GM12875 (cell line): Measurements from ENCODE around the gene SAMD4A.

Experiments
- H3K4me3 ChIP-seq: one replicate; pipeline ENCODE4 v1.5.1; 2011; ENCODE audit warnings: low read depth, low read length, control low read depth
- TF ChIP-seq, protein P1 (sequence below): IDR thresholded peaks from 2 replicates; pipeline ENCODE4 v1.5.1; 2011; ENCODE audit warnings: low read depth, mild to moderate bottlenecking, control low read depth, inconsistent platforms, low read length, moderate library complexity, borderline replicate concordance; ENCODE audit not compliant: insufficient read depth

The SAMD4A gene

DNA sequence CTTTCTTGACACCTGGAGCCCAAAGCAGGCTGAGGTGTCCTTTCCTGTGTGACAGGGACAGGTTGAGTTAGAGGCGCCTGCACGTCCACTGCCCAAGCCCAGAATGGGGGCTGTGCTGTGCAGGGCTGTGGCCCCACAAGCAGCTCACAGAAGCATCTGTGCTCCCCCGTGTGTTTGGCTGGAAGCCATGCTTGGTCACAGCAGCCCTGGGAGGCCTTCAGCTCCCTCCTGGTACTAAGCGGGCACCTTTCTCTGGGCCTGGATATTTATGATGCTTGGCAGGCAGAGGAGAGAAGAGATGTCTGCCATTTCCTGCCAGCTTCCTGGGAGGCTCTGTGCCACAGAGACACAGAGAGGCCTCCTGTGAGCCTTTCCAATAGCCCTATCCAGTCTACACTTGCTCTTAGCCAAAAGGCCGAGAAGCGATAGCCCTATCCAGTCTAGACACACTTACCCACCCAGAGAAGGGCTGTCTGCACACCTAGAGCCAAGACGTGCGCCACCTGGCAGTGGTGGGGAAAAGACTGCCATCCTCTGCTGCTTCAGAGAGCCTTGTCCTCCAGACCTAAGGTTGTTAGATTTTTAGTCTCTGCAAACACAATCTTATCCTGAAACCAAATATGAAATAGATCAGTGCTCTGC is 218.3 kb downstream of the SAMD4A start:
- no peak overlapping the region for H3K4me3 ChIP-seq
- TF ChIP-seq, protein P1, sequence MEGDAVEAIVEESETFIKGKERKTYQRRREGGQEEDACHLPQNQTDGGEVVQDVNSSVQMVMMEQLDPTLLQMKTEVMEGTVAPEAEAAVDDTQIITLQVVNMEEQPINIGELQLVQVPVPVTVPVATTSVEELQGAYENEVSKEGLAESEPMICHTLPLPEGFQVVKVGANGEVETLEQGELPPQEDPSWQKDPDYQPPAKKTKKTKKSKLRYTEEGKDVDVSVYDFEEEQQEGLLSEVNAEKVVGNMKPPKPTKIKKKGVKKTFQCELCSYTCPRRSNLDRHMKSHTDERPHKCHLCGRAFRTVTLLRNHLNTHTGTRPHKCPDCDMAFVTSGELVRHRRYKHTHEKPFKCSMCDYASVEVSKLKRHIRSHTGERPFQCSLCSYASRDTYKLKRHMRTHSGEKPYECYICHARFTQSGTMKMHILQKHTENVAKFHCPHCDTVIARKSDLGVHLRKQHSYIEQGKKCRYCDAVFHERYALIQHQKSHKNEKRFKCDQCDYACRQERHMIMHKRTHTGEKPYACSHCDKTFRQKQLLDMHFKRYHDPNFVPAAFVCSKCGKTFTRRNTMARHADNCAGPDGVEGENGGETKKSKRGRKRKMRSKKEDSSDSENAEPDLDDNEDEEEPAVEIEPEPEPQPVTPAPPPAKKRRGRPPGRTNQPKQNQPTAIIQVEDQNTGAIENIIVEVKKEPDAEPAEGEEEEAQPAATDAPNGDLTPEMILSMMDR: no peak

DNA sequence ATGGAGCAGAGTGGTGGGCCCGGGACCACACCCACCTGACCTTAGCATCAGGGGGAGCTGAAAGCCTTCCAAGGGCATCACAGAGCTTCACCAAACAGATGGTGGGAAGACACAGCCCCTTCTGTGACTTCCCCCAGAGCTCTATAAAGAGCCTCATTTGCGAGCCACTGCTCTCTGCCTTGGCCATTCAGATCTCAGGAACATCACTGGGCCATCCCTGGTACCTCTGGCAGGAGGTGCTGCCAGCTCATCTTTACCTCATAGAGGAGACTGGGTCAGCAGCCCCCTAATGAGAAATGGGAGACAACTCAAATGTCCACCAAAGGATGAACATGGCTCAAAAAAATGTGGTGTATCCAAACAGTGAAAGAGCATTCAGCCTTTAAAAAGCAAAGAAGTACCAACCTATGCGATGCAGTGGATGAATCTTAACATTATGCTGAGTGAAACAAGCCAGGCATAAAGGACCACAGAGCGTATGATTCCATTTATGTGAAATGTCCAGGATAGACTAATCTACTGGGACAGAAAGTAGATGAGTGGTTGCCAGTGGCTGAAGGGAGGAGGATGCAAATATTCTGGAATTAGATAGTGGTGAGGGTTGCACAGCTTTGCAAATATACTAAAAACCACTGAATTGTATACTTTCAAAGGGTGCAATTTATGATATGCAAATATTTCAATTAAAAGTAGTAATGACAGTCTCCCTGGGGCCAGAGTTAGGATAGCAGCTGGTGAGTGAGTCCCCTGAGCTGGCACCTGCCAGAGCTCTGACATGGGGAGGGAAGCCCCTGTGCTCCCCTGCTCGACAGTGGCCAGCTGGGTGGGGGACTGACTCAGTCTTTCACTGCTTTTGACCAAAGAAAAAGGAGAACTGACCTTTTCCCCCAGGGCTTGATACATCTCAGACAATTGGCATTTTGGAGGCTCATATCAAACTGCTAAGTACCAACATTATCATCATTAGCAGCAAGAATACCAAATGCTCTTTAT is 219.1 kb downstream of the SAMD4A start:
- TF ChIP-seq, protein P1: no peak
- no peak overlapping the region for H3K4me3 ChIP-seq

DNA sequence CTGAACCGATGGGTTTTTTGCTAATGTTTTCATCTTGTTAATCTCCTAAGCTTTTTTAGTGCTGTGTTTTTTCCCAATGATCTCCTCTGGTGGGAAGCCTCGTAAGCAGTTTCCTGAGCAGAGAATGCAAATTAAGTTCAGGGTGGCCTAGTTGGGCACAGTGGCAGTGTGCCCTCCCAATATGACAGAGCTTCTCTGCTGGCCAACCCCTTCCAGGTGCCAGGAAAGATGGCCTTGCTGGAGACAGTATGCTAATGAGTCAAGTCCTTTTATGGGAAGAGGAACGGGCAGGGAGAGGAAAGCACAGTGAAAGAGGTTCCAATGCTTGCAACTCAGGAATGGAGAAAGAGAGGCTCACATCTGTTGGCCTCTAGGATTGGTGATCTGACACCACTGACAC is 219.9 kb downstream of the SAMD4A start:
- TF ChIP-seq, protein P1: no peak
- no peak overlapping the region for H3K4me3 ChIP-seq

DNA sequence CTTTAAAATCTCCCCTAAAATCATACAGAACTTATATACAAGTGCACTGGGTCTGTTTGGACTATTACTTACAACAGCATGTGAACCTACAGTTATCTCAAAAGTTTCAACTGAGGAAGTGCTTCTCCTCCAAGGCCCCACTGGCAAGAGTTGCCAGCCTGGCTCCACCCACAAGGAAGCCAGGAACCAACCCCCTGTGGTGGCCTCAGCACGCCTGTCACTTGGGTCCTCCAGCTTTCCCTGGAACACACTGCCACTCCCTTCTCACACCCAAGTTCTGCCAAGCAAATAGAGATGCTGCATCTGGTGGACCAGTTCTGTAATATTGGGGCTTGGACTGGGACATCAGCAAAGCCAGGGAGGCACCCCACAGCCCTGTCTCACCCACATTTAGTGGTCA is 220.3 kb downstream of the SAMD4A start:
- TF ChIP-seq, protein P1: no peak
- H3K4me3 ChIP-seq: no peak overlapping the region

DNA sequence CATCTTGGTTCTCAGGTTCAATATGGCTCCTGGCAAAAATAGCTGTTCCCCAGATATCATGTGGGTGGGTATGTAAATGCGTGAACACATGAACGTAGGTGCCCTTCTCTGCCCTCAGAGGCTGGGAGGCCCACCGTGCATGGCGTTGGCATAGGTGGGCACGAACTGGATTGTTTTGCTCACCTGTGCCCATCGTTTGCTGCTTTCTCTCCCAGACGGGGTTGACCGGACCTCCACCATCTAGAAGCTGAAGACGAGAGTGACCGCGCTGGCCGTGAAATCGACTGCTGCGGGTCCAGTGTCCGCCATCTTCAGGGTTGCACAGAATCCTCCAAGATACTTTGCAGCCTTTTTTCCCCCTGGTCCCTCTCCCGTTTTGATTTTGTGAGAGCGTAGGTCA is 221.8 kb downstream of the SAMD4A start:
- TF ChIP-seq, protein P1: no peak
- H3K4me3 ChIP-seq: no peak overlapping the region

DNA sequence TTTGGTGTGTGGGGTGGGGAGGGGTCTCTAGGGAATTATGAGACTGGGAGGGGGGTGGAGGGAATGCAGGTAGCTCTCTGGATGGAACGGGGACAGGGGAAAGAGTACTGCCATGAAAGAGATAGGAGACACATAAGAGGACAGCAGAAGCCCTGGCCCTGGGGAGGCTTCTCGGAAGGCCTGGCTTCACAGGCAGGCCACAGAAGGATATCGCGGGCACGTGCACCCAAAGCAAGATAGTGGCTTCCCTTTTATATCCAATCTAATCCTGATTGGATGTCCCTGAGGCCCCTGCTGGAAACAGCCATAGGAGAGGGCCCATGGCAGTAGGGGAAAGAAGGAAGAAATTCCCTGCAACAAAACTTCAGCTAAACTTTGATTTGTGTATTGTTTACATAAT is 222.2 kb downstream of the SAMD4A start:
- no peak overlapping the region for H3K4me3 ChIP-seq
- TF ChIP-seq, protein P1: no peak
